HG02840 (cell line): ENCODE results near the gene PRKCA.

Experiments used
- ATAC-seq: cut with Tn5 transposase; IDR thresholded peaks from one replicate; pipeline ENCODE4 v1.9.1; 2021; ENCODE audit warnings: mild to moderate bottlenecking, moderate library complexity, moderate number of reproducible peaks; ENCODE audit not compliant: unreplicated experiment, low FRiP score

The PRKCA gene

GRCh38 chr17:66775271-66775670 is 472.9 kb downstream of the PRKCA start:
- no peak for ATAC-seq

GRCh38 chr17:66775881-66776400 is 473.5 kb downstream of the PRKCA start:
- no peak for ATAC-seq

GRCh38 chr17:66776999-66777688 is 474.7 kb downstream of the PRKCA start:
- ATAC-seq: no peak

- no peak for ATAC-seq
Measured at GRCh38 chr17:66777689-66778225, 475.3 kb downstream of the PRKCA start.

GRCh38 chr17:66778531-66779236 is 476.3 kb downstream of the PRKCA start:
- ATAC-seq: no peak

- no peak for ATAC-seq
Measured at GRCh38 chr17:66779237-66779606, 476.8 kb downstream of the PRKCA start.

GRCh38 chr17:66781135-66781534 is 478.7 kb downstream of the PRKCA start:
- no peak for ATAC-seq

- no peak for ATAC-seq
Measured at GRCh38 chr17:66782851-66783250, 480.4 kb downstream of the PRKCA start.

GRCh38 chr17:66783656-66784381 is 481.4 kb downstream of the PRKCA start:
- ATAC-seq: no peak

- no peak for ATAC-seq
Measured at GRCh38 chr17:66784621-66785364, 482.4 kb downstream of the PRKCA start.

- no peak for ATAC-seq
Measured at GRCh38 chr17:66786107-66786506, 483.7 kb downstream of the PRKCA start.

GRCh38 chr17:66787914-66788313 is 485.5 kb downstream of the PRKCA start:
- ATAC-seq: no peak

GRCh38 chr17:66789093-66789492 is 486.7 kb downstream of the PRKCA start:
- ATAC-seq: no peak

- no peak for ATAC-seq
Measured at GRCh38 chr17:66789961-66790437, 487.6 kb downstream of the PRKCA start.

GRCh38 chr17:66790501-66791061 is 488.2 kb downstream of the PRKCA start:
- ATAC-seq: no peak

- ATAC-seq: no peak
Measured at GRCh38 chr17:66791347-66791746, 488.9 kb downstream of the PRKCA start.

GRCh38 chr17:66793814-66794213 is 491.4 kb downstream of the PRKCA start:
- ATAC-seq: no peak

GRCh38 chr17:66795486-66795885 is 493.1 kb downstream of the PRKCA start:
- no peak for ATAC-seq

- no peak for ATAC-seq
Measured at GRCh38 chr17:66799849-66800537, 497.6 kb downstream of the PRKCA start.
